Measurements from ENCODE around the gene RGS19.
A peak's percentile ranks its signal among the peaks of the same experiment; 100 is the strongest.

RGS19 gene

DNA sequence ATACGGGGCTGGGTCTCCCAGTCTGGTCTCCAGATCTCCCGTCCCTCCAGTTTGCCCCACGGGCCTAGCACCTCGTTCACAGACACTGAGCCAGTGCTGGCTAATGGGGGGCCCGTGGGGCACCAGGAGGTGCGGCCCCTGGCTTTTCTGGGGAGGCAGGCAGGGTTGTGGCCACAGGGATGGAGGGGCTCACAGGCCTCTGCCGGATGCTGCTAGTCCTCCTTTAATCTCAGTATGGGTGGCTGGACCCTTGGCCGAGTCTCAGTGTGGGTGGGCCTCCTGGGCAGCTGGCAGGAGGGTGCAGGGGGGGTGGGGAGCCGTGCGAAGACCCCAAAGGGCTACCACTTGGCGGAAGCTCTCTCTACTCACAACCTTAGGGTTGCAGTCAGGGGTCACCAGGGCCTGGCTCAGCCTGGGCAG lies 28.3 kb downstream of the RGS19 start:
- no peak for DNase-seq (ENCODE audit: insufficient read length, low spot score)
- FAIRE-seq, result no peak

GRCh38 chr20:64050261-64051032 lies 28.9 kb downstream of the RGS19 start:
- DNase-seq (ENCODE audit: insufficient read length, low spot score) (no peak), FAIRE-seq (no peak)
- no peak for TF ChIP-seq CTCF (IDR thresholded peaks at IDR 0.05; ENCODE audit: insufficient read depth, missing control alignments)

More for the DNA sequence above, 28.3 kb downstream of the RGS19 start:
- no peak for TF ChIP-seq CTCF (IDR thresholded peaks at IDR 0.05; ENCODE audit: insufficient read depth, missing control alignments)

GRCh38 chr20:64049878-64050260 lies 29.4 kb downstream of the RGS19 start:
- FAIRE-seq (no peak), DNase-seq (ENCODE audit: insufficient read length, low spot score) (no peak)
- TF ChIP-seq CTCF (IDR thresholded peaks at IDR 0.05; ENCODE audit: insufficient read depth, missing control alignments), result peak; percentile 3

DNA sequence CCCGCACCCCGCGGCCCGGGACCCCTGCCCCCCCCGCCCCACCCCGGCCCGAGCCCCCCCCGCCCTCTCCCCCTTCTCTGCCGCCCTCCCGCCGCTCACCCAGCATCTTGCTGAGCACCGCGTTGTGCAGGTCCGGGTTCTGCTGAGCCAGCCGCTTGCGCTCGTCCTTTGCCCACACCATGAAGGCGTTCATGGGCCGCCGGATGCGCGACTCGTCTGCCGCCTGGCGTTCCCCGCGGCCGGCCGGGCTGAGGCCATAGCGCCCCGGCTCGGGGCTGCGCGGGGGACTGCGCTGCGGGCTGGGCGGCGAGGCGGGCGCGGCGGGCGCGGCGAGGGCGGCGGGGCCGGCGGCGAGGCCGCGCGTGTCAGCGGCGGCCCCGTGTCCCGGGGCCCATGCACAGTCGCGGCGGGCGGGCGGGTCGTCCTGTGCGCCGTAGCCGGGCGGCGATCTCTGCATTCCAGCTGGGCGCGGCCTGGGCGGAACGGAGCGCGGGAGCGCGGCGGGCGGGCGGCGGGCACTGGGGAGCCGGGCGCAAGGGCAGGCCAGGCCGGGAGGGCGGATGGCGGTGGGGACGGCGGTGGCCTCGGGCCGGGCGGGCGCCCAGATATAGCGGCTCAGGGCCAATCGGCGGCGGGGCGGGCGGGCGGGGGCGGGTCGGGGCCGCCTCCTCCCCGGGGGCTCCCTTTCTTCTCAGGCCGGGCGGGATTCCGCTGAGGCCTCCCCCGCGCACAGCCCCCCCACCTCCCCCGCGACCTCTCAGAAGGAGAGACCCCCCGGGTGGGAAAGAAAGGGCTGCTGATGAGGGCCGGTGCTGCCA lies 30.0 kb downstream of the RGS19 start, which contains the start of gene SOX18:
TSS of gene SOX18 (minus strand) at position 580 of the 818 bp plus-strand sequence. CDS start at position 457, 123 bp downstream.
- DNase-seq (ENCODE audit: insufficient read length, low spot score) (no peak), FAIRE-seq (no peak)
- no peak for TF ChIP-seq CTCF (IDR thresholded peaks at IDR 0.05; ENCODE audit: insufficient read depth, missing control alignments)

GRCh38 chr20:64048402-64049044 lies 30.8 kb downstream of the RGS19 start:
- no peak for FAIRE-seq
- no peak for TF ChIP-seq CTCF (IDR thresholded peaks at IDR 0.05; ENCODE audit: insufficient read depth, missing control alignments)
- DNase-seq (ENCODE audit: insufficient read length, low spot score), result no peak

DNA sequence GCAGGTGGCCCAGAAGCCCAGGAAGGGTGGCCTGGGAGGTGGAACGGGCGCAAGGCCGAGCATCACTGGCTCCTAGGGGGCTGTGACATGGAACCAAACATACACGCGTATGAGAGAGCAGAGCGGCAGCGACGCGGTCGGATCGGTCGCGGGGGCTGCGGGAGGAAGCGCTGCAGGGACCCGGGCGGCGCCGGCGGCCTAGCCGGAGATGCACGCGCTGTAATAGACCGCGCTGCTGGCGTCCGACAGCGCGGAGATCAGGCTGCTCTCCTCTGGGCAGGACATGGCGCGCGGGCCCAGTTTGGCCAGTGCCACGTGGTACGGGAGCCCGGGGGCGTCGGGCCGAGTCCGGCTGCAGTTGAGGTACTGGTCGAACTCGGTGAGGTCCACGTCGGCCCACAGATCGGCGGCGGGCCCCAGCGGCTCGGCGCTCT lies 31.3 kb downstream of the RGS19 start:
- DNase-seq (ENCODE audit: insufficient read length, low spot score) (no peak), FAIRE-seq (no peak)
- no peak for TF ChIP-seq CTCF (IDR thresholded peaks at IDR 0.05; ENCODE audit: insufficient read depth, missing control alignments)

Data from D721Med (cell line).